ENCODE results near the gene WDR49.

Gene WDR49

DNA sequence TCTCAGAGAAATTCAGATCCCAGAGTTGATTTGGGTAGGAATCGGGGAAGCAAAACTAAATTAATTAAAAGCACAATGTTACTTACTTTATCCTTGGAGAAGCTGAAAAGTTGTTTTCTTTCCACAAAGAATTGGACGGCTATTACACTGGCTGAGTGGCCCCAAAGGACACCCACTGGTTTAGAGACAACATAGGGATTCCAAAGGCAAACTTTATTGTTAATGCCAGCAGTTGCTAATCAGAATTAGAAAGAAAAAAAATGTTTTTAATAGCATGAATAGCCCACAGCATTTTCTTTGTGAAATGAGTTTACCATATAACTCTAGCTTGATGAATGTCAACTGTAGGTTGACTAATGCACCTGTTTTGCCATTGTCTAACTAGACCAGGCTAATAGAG is 51.7 kb downstream of the WDR49 start:
- H3K4me3 ChIP-seq (ENCODE audit: low read depth, low read length): no peak overlapping the region
- no peak for TF ChIP-seq CTCF (IDR thresholded peaks at IDR 0.05; ENCODE audit: low read depth, low read length)

- H3K4me3 ChIP-seq (ENCODE audit: low read depth, low read length): no peak overlapping the region
- no peak for TF ChIP-seq CTCF (IDR thresholded peaks at IDR 0.05; ENCODE audit: low read depth, low read length)
Measured at GRCh38 chr3:167587651-167588050, 66.1 kb downstream of the WDR49 start.

DNA sequence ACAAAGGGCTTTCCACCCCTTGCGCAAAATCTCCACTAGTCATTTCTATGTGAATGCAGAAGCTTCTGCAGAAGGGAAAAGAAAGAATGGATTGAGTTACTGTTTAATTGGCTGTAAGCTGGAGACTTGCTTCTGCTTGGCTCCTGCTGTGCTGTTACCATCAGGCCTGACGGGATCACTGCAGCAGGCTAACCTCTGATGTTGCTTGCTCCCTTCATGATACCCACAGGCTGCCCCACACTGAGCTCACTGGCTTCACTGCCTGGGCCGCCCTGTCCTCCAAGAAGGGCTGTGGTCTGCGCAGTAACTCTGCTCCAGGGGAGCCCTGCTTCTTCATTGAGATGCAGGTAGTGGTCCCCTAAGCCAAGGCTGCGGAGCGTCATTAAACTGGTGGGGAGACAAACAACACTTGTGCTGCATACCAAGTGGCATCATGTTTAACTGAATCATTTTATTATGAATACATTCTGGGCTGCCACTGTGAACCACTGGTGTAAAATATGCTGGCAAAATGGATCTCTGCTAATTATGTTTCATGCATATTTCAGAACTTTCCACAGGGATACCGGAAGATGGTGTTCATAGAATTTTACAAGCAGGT is 78.6 kb downstream of the WDR49 start:
- H3K4me3 ChIP-seq (ENCODE audit: low read depth, low read length): no peak overlapping the region
- TF ChIP-seq CTCF (IDR thresholded peaks at IDR 0.05; ENCODE audit: low read depth, low read length): no peak

DNA sequence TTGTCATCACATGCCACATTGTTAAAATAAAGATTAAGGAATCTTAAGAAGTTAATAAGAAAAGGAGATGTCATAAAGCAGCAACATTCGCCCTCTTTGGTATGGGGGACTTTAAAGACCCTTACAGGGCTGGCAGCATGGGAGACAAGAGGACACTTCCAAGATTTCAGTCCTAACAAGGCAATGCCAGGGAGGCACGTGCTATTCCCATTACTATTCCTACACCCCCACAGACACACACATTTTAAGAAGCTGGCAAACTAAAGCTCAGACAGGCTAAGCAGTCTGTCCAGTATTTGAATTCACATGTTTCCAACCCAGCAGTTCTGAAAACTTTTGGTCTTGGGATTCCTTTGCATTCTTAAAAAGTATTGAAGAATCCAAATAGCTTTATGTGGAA is 80.8 kb downstream of the WDR49 start:
- no peak for TF ChIP-seq CTCF (IDR thresholded peaks at IDR 0.05; ENCODE audit: low read depth, low read length)
- H3K4me3 ChIP-seq (ENCODE audit: low read depth, low read length): no peak overlapping the region

DNA sequence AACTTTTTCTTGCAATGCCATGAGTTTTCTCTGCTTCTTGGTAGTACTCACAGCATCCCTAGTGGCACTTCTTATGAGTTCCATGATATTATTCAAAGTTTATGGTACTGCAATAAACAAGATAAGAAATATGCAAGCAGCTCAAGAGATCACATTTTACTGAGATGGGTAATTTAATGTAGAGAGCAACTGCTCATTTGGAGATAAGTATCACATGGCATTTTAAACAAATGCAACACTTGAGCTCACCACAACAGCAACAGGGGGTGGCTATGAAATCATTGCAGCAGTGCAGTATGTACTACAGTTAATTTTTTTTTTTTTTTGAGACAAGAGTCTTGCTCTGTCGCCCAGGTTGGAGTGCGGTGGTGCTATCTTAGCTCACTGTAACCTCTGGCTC is 85.1 kb downstream of the WDR49 start:
- H3K4me3 ChIP-seq (ENCODE audit: low read depth, low read length): no peak overlapping the region
- TF ChIP-seq CTCF (IDR thresholded peaks at IDR 0.05; ENCODE audit: low read depth, low read length): no peak

- TF ChIP-seq CTCF (IDR thresholded peaks at IDR 0.05; ENCODE audit: low read depth, low read length): no peak
- no peak overlapping the region for H3K4me3 ChIP-seq (ENCODE audit: low read depth, low read length)
Measured at GRCh38 chr3:167565489-167565888, 88.3 kb downstream of the WDR49 start.

- no peak for TF ChIP-seq CTCF (IDR thresholded peaks at IDR 0.05; ENCODE audit: low read depth, low read length)
- H3K4me3 ChIP-seq (ENCODE audit: low read depth, low read length): no peak overlapping the region
Measured at GRCh38 chr3:167564612-167565011, 89.1 kb downstream of the WDR49 start.

All from WI38 (cell line).